Osteocyte (in vitro differentiated cells): ENCODE measurements around the gene SMIM22. TPM values are rescaled to one million over a fixed set of nuclear protein-coding genes. Genes with fewer than 3 reads are reported as not detected.
A peak's percentile ranks its signal among the peaks of the same experiment; 100 is the strongest.

Experiments
- DNase-seq: peaks from one replicate; pipeline ENCODE4 v3.0.0; 2021; ENCODE audit warnings: mixed read lengths; ENCODE audit not compliant: unreplicated experiment; ENCODE audit errors: extremely low spot score
- H3K27ac Mint-ChIP-seq: one replicate; pipeline ENCODE4 v1.8.0; 2021; ENCODE audit warnings: mild to moderate bottlenecking, mixed read lengths; ENCODE audit not compliant: unreplicated experiment
- H3K27me3 Mint-ChIP-seq: one replicate; pipeline ENCODE4 v1.8.0; 2021; ENCODE audit warnings: mixed read lengths; ENCODE audit not compliant: unreplicated experiment
- H3K36me3 Mint-ChIP-seq: one replicate; pipeline ENCODE4 v1.8.0; 2021; ENCODE audit warnings: mixed read lengths; ENCODE audit not compliant: unreplicated experiment
- H3K4me1 Mint-ChIP-seq: one replicate; pipeline ENCODE4 v1.8.0; 2021; ENCODE audit warnings: mixed read lengths; ENCODE audit not compliant: unreplicated experiment
- H3K4me3 Mint-ChIP-seq: one replicate; pipeline ENCODE4 v1.8.0; 2021; ENCODE audit warnings: mild to moderate bottlenecking, moderate library complexity, mixed read lengths; ENCODE audit not compliant: unreplicated experiment
- H3K9me3 Mint-ChIP-seq: one replicate; pipeline ENCODE4 v1.8.0; 2021; ENCODE audit warnings: mixed read lengths; ENCODE audit not compliant: unreplicated experiment
- CTCF ChIP-seq: fragments of 200-600 bp; sonication (generic); IDR thresholded peaks from 2 replicates; pipeline ENCODE4 v1.5.0; 2021; ENCODE audit warnings: antibody characterized with exemption, mild to moderate bottlenecking, moderate library complexity
- total RNA-seq: library from RNA; stranded (reverse); gene quantifications from 2 replicates; pipeline ENCODE4 v1.2.1, GENCODE V29; 2021

SMIM22 gene
- total RNA-seq, 1 donor from 2014 or later: not detected

DNA sequence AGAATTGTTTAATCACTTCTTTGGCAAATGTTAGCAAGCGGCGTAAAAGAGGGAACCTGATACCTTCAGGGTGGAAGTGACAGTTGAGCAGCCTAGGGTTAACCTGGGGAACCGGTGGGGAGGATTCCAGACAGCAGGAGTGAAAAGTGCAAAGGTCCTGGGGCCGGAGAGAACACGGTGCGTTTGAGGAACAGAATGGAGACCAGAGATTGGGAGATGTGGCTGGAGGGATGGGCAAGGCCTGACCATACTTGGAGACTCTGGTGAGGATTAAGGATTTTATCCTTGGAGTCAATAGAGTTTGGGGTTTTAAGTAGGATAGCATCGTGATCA is 25.9 kb upstream of the SMIM22 start:
- TF ChIP-seq CTCF: no peak
- no peaks in the 10 kb centered on the region for H3K27me3 Mint-ChIP-seq
- peak overlapping the region; percentile 85 for H3K4me3 Mint-ChIP-seq
- peaks cover 28% of the 10 kb centered on the region for H3K4me1 Mint-ChIP-seq
- H3K27ac Mint-ChIP-seq: peak overlapping the region; percentile 19
- no peak for DNase-seq
- H3K9me3 Mint-ChIP-seq: no peaks in the 10 kb centered on the region
- H3K36me3 Mint-ChIP-seq: no peaks in the 10 kb centered on the region

DNA sequence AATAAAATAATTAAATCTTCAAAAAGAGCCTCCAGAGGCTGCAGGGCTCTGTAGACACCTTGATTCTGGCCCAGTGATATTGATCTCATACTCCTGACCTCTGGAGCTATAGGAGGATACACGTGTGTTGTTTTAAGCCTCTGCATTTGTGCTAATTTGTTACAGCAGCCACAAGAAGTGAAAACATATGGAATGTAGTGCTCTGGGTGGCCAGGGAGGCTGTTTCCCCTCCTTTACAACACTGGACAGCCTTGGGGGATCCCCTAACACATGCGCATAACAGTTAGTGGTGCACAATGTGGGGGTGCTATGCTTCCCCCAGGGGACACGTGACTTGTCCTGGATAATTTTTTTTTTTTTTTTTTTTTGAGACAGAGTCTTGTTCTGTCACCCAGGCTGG is 23.5 kb upstream of the SMIM22 start:
- no peak for TF ChIP-seq CTCF
- peaks cover 20% of the 10 kb centered on the region for H3K4me1 Mint-ChIP-seq
- no peak overlapping the region for H3K4me3 Mint-ChIP-seq
- H3K9me3 Mint-ChIP-seq: no peaks in the 10 kb centered on the region
- no peaks in the 10 kb centered on the region for H3K27me3 Mint-ChIP-seq
- no peaks in the 10 kb centered on the region for H3K36me3 Mint-ChIP-seq
- no peak overlapping the region for H3K27ac Mint-ChIP-seq
- no peak for DNase-seq

DNA sequence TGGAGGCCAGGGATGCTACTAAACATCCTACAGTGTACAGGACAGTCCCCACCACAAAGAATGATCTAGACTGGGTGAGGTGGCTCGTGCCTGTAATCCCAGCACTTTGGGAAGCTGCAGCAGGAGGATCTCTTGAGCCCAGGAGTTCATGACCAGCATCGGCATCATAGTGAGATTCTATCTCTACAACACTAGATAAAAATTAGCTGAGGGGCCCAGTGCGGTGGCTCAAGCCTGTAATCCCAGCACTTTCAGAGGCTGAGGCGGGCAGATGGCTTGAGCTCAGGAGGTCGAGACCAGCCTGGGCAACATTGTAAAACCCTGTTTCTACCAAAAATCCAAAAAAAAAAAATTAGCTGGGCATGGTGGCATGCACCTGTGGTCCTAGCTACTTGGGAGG is 22.8 kb upstream of the SMIM22 start:
- DNase-seq: no peak
- Mint-ChIP-seq H3K9me3 (no peaks in the 10 kb centered on the region), H3K4me1 (peaks cover 17% of the 10 kb centered on the region), H3K27ac (no peak overlapping the region), H3K36me3 (no peaks in the 10 kb centered on the region), H3K4me3 (no peak overlapping the region), H3K27me3 (no peaks in the 10 kb centered on the region)
- TF ChIP-seq CTCF: no peak

GRCh38 chr16:4775005-4775404 is 20.2 kb upstream of the SMIM22 start:
- Mint-ChIP-seq H3K27me3 (no peaks in the 10 kb centered on the region), H3K4me3 (no peak overlapping the region), H3K36me3 (no peaks in the 10 kb centered on the region), H3K9me3 (no peaks in the 10 kb centered on the region), H3K27ac (no peak overlapping the region), H3K4me1 (no peaks in the 10 kb centered on the region)
- no peak for DNase-seq
- TF ChIP-seq CTCF: no peak

DNA sequence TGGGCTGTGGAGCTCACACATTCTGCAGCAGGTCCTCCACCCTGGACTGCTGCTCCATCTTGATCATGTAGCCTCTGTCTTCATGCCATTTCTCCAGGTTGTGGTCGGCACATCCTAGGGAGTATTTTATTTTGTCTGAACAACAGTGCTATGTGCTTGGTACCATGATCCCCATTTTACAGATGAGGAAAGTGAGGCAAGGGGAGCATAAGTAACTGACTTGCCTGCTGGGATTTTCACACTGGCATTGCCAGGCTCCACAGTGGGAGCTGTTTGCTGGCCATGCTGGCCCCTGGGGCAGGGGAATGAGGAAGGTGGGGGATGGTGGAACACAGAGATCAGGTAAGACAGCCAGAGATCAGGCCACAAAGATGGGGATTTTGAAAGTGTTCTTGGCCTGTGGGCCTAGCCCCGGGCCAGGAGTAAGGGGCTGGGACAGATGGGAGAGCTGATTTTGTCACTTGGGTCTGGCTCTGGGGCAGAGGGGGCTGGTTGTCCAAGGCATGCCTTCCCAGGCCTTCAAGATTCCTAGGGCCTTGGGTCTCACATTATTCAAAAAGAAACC is 18.9 kb upstream of the SMIM22 start:
- TF ChIP-seq CTCF: no peak
- Mint-ChIP-seq H3K27me3 (no peaks in the 10 kb centered on the region), H3K9me3 (no peaks in the 10 kb centered on the region), H3K27ac (no peak overlapping the region), H3K4me3 (no peak overlapping the region), H3K4me1 (no peaks in the 10 kb centered on the region), H3K36me3 (no peaks in the 10 kb centered on the region)
- no peak for DNase-seq
